ENCODE measurements around the gene SLC39A11.

The SLC39A11 gene

DNA sequence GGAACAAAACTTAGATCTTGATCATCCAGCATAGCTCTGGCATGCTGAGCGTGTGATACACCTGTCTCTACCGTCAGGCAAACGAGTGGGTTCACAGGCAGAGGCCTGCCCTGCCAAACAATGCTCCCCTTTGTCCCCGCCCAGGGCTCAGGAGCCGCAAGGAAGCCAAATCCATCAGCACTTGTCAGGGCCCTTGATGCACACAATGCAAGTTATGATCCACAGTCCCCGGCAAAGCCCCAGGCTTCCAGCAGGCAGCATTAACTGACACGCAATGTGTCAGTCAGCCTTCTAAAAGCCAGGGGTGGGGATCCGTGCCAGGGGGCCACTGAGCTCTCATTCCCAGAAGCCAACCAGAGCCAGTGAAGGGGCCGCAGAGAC lies 460.9 kb downstream of the SLC39A11 start:
- H3K9me3 Mint-ChIP-seq, result peaks cover 18% of the 10 kb centered on the region
- no peaks in the 10 kb centered on the region for H3K4me1 Mint-ChIP-seq
- TF ChIP-seq, protein P1, sequence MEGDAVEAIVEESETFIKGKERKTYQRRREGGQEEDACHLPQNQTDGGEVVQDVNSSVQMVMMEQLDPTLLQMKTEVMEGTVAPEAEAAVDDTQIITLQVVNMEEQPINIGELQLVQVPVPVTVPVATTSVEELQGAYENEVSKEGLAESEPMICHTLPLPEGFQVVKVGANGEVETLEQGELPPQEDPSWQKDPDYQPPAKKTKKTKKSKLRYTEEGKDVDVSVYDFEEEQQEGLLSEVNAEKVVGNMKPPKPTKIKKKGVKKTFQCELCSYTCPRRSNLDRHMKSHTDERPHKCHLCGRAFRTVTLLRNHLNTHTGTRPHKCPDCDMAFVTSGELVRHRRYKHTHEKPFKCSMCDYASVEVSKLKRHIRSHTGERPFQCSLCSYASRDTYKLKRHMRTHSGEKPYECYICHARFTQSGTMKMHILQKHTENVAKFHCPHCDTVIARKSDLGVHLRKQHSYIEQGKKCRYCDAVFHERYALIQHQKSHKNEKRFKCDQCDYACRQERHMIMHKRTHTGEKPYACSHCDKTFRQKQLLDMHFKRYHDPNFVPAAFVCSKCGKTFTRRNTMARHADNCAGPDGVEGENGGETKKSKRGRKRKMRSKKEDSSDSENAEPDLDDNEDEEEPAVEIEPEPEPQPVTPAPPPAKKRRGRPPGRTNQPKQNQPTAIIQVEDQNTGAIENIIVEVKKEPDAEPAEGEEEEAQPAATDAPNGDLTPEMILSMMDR (IDR thresholded peaks at IDR 0.05; ENCODE audit: unreplicated experiment in 3 of 3), result no peak
- peaks cover 9% of the 10 kb centered on the region for H3K36me3 Mint-ChIP-seq (ENCODE audit: low read depth)
- no peak overlapping the region for H3K4me3 Mint-ChIP-seq
- peaks cover 8% of the 10 kb centered on the region for H3K27me3 Mint-ChIP-seq (ENCODE audit: low read depth)
- no peak overlapping the region for H3K27ac Mint-ChIP-seq

DNA sequence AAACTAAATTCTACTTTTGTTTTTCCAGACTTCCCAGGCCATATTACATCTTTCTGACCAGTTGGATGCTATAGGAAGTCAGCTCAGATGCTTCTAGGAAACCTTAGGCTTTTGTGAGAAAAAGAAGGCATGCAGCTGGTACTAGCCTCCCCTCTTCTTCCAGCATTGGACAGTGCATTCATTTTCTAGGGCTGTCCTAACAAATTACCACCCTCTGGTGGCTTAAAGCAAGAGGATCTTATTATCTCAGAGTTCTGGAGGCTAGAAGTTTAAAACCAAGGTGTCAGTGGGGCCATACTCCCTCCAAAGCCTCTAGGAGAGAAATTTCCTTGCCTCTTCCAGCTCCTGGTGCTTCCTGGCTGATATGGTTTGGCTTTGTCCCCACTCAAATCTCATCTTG lies 467.8 kb downstream of the SLC39A11 start:
- Mint-ChIP-seq H3K27ac (no peak overlapping the region), H3K4me3 (no peak overlapping the region), H3K4me1 (no peaks in the 10 kb centered on the region)

DNA sequence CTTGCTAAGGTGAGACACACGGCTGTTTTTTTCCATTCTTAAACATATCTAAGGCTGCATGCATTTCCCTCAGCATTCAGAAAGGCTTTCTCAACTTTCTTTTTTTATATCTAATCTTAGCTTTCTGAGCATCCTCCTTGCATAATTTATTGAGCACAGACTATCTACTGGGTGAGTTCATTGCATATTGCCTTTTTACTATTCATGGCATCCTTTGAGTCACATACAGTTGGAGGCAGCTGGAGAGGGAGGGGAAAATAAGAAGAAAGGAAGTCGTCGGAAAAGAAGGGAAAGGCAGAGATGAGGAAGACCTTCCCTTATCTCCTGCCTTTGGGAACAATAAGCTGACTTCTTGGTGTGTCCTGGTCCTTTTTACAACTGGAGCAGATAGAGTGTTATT lies 468.3 kb downstream of the SLC39A11 start:
- Mint-ChIP-seq H3K36me3 (ENCODE audit: low read depth) (peaks cover 9% of the 10 kb centered on the region), H3K27me3 (ENCODE audit: low read depth) (peaks cover 28% of the 10 kb centered on the region), H3K9me3 (peaks cover 23% of the 10 kb centered on the region), H3K4me1 (no peaks in the 10 kb centered on the region), H3K4me3 (no peak overlapping the region), H3K27ac (no peak overlapping the region)
- TF ChIP-seq, protein P1 (IDR thresholded peaks at IDR 0.05; ENCODE audit: unreplicated experiment in 3 of 3), result no peak

More for the DNA sequence above, 467.8 kb downstream of the SLC39A11 start:
- H3K27me3 Mint-ChIP-seq (ENCODE audit: low read depth), result peaks cover 24% of the 10 kb centered on the region
- H3K9me3 Mint-ChIP-seq, result peaks cover 23% of the 10 kb centered on the region
- H3K36me3 Mint-ChIP-seq (ENCODE audit: low read depth), result peaks cover 9% of the 10 kb centered on the region
- TF ChIP-seq, protein P1 (IDR thresholded peaks at IDR 0.05; ENCODE audit: unreplicated experiment in 3 of 3), result no peak

DNA sequence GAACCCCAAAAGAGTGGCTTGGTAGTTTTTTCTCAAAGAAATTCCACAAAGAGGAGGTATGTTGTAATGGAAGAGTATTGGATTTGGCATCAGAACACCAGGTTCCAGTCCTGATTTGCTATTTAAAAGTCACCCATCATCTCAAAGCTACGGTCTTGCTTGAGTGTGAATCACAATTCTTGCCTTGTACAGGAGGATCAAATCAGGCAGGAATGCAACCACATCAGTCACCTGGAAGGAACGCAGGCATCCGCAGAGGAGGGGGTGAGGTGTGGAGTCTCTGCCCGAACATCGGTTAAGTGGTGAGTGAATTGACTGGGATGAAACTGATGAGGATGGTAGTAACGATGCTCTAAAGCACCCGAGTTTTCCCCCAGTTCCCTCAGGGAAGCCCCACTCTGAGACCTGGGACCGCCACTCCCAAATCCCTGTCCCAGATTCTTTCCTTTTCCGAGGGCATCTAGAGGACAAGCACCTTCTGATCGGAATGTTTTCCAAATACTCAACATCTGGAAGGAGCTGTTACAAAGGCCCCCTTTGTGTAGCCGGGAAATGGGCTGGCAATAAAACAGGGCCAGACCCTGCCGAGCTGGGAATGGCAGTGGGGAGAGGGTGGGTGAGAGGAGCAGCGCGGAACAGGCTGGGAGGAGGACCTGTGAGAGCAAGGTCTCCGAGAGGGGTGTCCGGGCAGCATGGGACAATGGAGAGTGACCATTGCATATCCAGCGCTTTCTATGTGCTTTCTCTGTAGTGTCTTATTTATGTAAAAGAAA lies 469.6 kb downstream of the SLC39A11 start:
- Mint-ChIP-seq H3K27ac (no peak overlapping the region), H3K9me3 (peaks cover 16% of the 10 kb centered on the region), H3K36me3 (ENCODE audit: low read depth) (peaks cover 4% of the 10 kb centered on the region), H3K4me1 (peaks cover 7% of the 10 kb centered on the region), H3K27me3 (ENCODE audit: low read depth) (peaks cover 33% of the 10 kb centered on the region), H3K4me3 (no peak overlapping the region)
- TF ChIP-seq, protein P1 (IDR thresholded peaks at IDR 0.05; ENCODE audit: unreplicated experiment in 3 of 3), result no peak

DNA sequence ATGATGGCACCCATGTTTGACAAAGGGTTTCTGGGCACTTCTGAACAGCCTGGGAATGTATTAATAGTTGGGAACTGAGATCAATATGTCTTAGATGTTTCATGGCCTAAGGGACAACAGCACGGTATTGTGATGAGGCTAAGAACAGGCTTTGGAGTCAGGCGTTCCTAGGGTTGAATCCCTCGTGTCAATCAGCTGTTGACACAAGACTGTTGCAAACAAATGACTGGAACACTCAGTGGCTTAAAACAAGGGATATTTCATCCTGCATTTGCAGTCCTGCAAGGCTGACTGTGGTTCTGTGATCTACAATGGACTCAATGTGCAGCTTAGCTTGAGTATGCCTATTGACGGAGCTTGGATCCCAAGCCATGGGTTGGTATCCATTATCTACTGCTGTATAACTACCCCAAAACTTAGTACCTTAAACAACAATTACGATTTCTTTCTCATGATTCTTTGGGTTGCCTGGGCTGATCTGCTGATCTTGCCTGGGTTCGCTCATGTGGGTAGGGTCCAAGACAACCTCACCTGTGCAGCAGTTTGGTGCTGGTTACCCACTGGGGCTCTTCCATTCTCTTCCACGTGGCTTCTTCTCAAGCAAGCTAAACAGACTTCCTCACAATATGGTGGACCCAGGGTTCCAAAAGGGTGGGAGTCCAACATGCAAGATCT lies 472.4 kb downstream of the SLC39A11 start:
- Mint-ChIP-seq H3K4me1 (peaks cover 17% of the 10 kb centered on the region), H3K9me3 (no peaks in the 10 kb centered on the region), H3K36me3 (ENCODE audit: low read depth) (no peaks in the 10 kb centered on the region), H3K4me3 (no peak overlapping the region), H3K27ac (no peak overlapping the region), H3K27me3 (ENCODE audit: low read depth) (peaks cover 38% of the 10 kb centered on the region)
- TF ChIP-seq, protein P1 (IDR thresholded peaks at IDR 0.05; ENCODE audit: unreplicated experiment in 3 of 3), result no peak
